SK-N-MC (cell line): ENCODE data around the gene ICE2.

Experiments used
- DNase-seq: peaks from one replicate; pipeline ENCODE4 v3.0.0-alpha.2; 2011; ENCODE audit warnings: low read depth, low spot score
- H3K27ac ChIP-seq: fragments of 200-600 bp; sonication (generic); 2 replicates; pipeline ENCODE4 v1.5.1; 2016; ENCODE audit warnings: mixed run types
- H3K36me3 ChIP-seq: fragments of 200-600 bp; sonication (generic); 2 replicates; pipeline ENCODE4 v1.6.1; 2017; ENCODE audit warnings: antibody characterized with exemption, low read length, mixed read lengths; ENCODE audit not compliant: insufficient read depth
- H3K4me3 ChIP-seq: fragments of 200-600 bp; sonication (generic); 2 replicates; pipeline ENCODE4 v1.5.1; 2016
- H3K9ac ChIP-seq: fragments of 200-600 bp; sonication (generic); 2 replicates; pipeline ENCODE4 v1.8.0; 2017; ENCODE audit warnings: mixed run types, mixed read lengths; ENCODE audit not compliant: insufficient read length
- H3K9me3 ChIP-seq: fragments of 200-600 bp; sonication (generic); 2 replicates; pipeline ENCODE4 v1.6.1; 2017; ENCODE audit warnings: low read depth, mild to moderate bottlenecking, antibody characterized with exemption, low read length, moderate library complexity, mixed read lengths
- EZH2 ChIP-seq: fragments of 200-600 bp; sonication (generic); IDR thresholded peaks from one replicate; pipeline ENCODE4 v1.6.1; 2017; ENCODE audit warnings: antibody characterized with exemption
- FOXP2 ChIP-seq: optimal IDR thresholded peaks from 2 replicates; pipeline ENCODE3; 2011; ENCODE audit warnings: mild to moderate bottlenecking, moderate library complexity; ENCODE audit not compliant: insufficient read depth; ENCODE audit errors: extremely low read length, control extremely low read depth
- POLR2AphosphoS5 ChIP-seq: IDR thresholded peaks from 2 replicates; pipeline ENCODE4 v1.6.1; 2012; ENCODE audit warnings: mild to moderate bottlenecking, low read depth, low read length, borderline replicate concordance

ICE2 gene

GRCh38 chr15:60424006-60424405 lies 54.9 kb downstream of the ICE2 start:
- Histone ChIP-seq H3K27ac (peak overlapping the region; percentile 90), H3K9me3 (no peaks in the 10 kb centered on the region), H3K4me3 (peak overlapping the region; percentile 62), H3K36me3 (peaks cover 27% of the 10 kb centered on the region), H3K9ac (no peak overlapping the region)
- TF ChIP-seq FOXP2 = no peak
- TF ChIP-seq EZH2 = no peak
- no peak for TF ChIP-seq POLR2AphosphoS5
- no peak for DNase-seq

DNA sequence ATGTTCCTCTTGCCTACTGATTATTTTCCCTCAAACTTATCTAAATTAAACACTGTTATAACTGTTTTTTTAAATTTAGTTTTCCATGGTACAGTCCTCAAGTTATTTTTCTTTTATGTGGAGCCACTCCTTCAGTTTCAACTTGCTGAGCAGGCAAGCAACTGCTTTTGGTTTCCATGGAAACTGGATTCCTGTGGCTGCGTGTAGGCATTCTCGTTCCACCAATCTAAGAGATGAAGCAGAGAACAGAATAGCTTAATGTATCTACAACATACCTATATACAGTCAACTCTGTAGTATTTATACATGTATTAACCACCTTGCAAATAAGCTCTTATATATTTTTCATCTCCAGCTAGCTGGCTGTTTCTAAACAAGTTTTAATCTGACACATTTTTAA lies 55.4 kb downstream of the ICE2 start:
- TF ChIP-seq FOXP2 (no peak), EZH2 (no peak), POLR2AphosphoS5 (no peak)
- DNase-seq = peak; percentile 68
- Histone ChIP-seq H3K36me3 (peaks cover 25% of the 10 kb centered on the region), H3K9me3 (no peaks in the 10 kb centered on the region), H3K4me3 (peak overlapping the region; percentile 62), H3K9ac (peak overlapping the region; percentile 35), H3K27ac (peak overlapping the region; percentile 90)

DNA sequence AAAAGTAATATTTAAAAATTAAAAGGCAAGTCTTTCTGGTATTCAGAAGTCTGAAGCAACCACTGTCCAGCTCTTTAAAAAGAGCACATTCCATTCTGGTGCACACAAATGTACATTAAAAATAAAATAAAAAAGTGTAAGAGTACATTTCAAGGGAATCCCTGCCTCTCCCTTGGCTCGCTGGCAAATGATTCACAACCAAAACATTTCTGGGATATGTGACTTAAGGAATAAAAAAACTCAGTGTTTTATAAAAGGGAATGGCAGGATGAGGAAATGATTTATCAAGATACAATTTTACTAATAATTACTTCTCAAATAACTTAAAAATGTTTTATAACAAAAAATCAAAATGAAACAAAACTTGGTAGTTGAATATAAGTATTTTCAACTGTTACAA lies 57.4 kb downstream of the ICE2 start:
- H3K4me3 ChIP-seq = no peak overlapping the region
- no peak for DNase-seq
- peak overlapping the region; percentile 23; the same call in 1 of the 2 replicates for H3K27ac ChIP-seq
- no peak overlapping the region for H3K9ac ChIP-seq
- no peaks in the 10 kb centered on the region for H3K9me3 ChIP-seq
- peaks cover 18% of the 10 kb centered on the region for H3K36me3 ChIP-seq
- TF ChIP-seq EZH2 = no peak
- TF ChIP-seq POLR2AphosphoS5 = no peak
- no peak for TF ChIP-seq FOXP2

DNA sequence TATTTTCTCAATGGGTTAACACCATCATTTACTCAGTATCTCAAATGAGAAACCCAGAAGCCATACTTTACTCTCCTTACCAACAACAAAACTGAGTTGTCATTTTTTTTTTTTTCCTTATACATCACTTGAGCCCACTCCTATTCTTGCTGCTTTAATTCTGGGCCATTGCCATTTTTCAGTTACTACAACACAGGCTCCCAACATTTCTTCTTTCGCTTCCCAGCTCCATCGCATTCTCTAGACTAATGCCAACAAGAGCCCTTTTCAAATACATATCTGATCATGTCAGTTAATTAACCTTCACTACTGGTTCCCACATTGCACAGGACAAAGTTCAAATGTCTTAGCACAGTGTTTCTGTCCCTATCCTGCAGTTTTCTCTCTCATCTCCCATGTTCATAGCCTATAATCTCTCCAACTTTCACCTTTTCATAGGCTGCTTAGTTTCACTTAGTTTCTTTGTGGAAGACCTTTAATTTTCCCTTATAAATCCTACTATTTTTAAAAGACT lies 58.7 kb downstream of the ICE2 start:
- DNase-seq = no peak
- TF ChIP-seq FOXP2 = no peak
- TF ChIP-seq POLR2AphosphoS5 = no peak
- TF ChIP-seq EZH2 = no peak
- no peaks in the 10 kb centered on the region for H3K9me3 ChIP-seq
- peaks cover 18% of the 10 kb centered on the region for H3K36me3 ChIP-seq
- H3K4me3 ChIP-seq = no peak overlapping the region
- no peak overlapping the region for H3K27ac ChIP-seq
- H3K9ac ChIP-seq = no peak overlapping the region

GRCh38 chr15:60419753-60420152 lies 59.2 kb downstream of the ICE2 start:
- no peak for TF ChIP-seq FOXP2
- no peak for TF ChIP-seq EZH2
- no peak for TF ChIP-seq POLR2AphosphoS5
- H3K36me3 ChIP-seq = peaks cover 18% of the 10 kb centered on the region
- no peak for DNase-seq

GRCh38 chr15:60418096-60418495 lies 60.8 kb downstream of the ICE2 start:
- no peak overlapping the region for H3K9ac ChIP-seq
- DNase-seq = no peak
- H3K9me3 ChIP-seq = no peaks in the 10 kb centered on the region
- TF ChIP-seq POLR2AphosphoS5 (no peak), EZH2 (no peak), FOXP2 (no peak)
- H3K27ac ChIP-seq = no peak overlapping the region
- H3K4me3 ChIP-seq = no peak overlapping the region
- peaks cover 18% of the 10 kb centered on the region for H3K36me3 ChIP-seq

More at GRCh38 chr15:60419753-60420152, 59.2 kb downstream of the ICE2 start:
- Histone ChIP-seq H3K9me3 (no peaks in the 10 kb centered on the region), H3K27ac (no peak overlapping the region), H3K9ac (no peak overlapping the region), H3K4me3 (no peak overlapping the region)

DNA sequence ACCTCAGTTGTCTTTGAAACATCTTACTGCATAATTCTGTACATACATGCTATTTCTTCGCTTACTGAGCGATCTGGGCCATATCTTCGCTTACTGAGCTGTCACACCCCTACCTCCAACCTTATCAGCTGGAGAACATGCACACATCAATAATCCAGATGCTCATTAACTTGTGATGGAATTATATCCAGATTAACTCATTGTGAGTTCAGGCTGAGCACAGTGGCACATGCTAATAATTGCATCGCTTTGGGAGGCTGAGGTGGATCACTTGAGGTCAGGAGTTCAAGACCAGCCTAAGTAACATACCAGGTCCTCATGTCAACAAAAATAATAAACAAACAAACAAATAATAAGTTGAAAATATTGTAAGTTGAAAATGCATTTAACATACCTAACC lies 61.8 kb downstream of the ICE2 start:
- Histone ChIP-seq H3K9ac (no peak overlapping the region), H3K27ac (no peak overlapping the region), H3K4me3 (no peak overlapping the region), H3K9me3 (no peaks in the 10 kb centered on the region), H3K36me3 (peaks cover 8% of the 10 kb centered on the region)
- no peak for DNase-seq
- TF ChIP-seq FOXP2 (no peak), POLR2AphosphoS5 (no peak), EZH2 (no peak)

- Histone ChIP-seq H3K27ac (no peak overlapping the region), H3K36me3 (peaks cover 5% of the 10 kb centered on the region; the same call in 1 of the 2 replicates), H3K9ac (no peak overlapping the region), H3K9me3 (no peaks in the 10 kb centered on the region), H3K4me3 (no peak overlapping the region)
- no peak for DNase-seq
- TF ChIP-seq FOXP2 = no peak
- TF ChIP-seq EZH2 = no peak
- no peak for TF ChIP-seq POLR2AphosphoS5
Measured at GRCh38 chr15:60416484-60416883, 62.5 kb downstream of the ICE2 start.

DNA sequence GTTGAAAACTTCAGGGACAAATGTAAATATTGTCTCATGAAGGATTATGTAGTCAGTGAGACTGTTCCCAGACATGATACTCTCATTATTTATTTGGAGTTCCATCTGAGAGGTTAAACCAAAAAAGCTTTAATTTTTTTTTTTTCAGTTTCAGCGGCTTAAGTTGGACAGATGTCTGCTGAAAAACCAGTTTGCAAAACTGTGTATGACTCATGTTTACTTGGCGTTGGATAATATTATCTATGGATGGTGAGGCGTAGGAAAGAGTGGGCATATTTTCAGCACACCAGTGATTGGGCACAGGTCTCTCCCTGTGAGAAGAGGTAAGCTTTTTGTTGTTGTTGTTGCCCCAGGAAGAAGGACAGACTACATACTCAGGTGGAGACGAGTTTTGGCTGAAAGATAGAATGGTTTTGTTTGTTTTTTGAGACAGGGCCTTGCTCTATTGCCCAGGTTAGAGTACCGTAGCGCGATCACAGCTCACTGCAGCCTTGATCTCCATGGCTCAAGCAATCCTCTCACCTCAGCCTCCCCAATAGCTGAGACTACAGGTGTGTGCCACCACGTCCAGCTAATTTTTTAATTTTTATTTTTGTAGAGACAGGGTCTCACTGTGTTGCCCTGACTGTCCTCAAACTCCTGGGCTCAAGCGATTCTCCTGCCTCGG lies 64.8 kb downstream of the ICE2 start:
- no peak for DNase-seq

More for the DNA sequence above, 64.8 kb downstream of the ICE2 start:
- H3K4me3 ChIP-seq = no peak overlapping the region
- no peaks in the 10 kb centered on the region for H3K9me3 ChIP-seq
- H3K36me3 ChIP-seq = no peaks in the 10 kb centered on the region
- no peak overlapping the region for H3K9ac ChIP-seq
- TF ChIP-seq FOXP2 (no peak), POLR2AphosphoS5 (no peak), EZH2 (no peak)
- peak overlapping the region; percentile 21; the same call in 1 of the 2 replicates for H3K27ac ChIP-seq
